ENCODE data around the gene CLPTM1L. TPM values are rescaled to one million over a fixed set of nuclear protein-coding genes. Genes with fewer than 3 reads are reported as not detected.

The CLPTM1L gene
- total RNA-seq, 4 donors from 2014 or later = 92.3 to 132 (median 108) TPM

GRCh38 chr5:1348986-1349245 is 4.0 kb upstream of the CLPTM1L start:
- TF ChIP-seq, protein P1, sequence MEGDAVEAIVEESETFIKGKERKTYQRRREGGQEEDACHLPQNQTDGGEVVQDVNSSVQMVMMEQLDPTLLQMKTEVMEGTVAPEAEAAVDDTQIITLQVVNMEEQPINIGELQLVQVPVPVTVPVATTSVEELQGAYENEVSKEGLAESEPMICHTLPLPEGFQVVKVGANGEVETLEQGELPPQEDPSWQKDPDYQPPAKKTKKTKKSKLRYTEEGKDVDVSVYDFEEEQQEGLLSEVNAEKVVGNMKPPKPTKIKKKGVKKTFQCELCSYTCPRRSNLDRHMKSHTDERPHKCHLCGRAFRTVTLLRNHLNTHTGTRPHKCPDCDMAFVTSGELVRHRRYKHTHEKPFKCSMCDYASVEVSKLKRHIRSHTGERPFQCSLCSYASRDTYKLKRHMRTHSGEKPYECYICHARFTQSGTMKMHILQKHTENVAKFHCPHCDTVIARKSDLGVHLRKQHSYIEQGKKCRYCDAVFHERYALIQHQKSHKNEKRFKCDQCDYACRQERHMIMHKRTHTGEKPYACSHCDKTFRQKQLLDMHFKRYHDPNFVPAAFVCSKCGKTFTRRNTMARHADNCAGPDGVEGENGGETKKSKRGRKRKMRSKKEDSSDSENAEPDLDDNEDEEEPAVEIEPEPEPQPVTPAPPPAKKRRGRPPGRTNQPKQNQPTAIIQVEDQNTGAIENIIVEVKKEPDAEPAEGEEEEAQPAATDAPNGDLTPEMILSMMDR (IDR thresholded peaks at IDR 0.05; ENCODE audit: low read depth) = no peak

DNA sequence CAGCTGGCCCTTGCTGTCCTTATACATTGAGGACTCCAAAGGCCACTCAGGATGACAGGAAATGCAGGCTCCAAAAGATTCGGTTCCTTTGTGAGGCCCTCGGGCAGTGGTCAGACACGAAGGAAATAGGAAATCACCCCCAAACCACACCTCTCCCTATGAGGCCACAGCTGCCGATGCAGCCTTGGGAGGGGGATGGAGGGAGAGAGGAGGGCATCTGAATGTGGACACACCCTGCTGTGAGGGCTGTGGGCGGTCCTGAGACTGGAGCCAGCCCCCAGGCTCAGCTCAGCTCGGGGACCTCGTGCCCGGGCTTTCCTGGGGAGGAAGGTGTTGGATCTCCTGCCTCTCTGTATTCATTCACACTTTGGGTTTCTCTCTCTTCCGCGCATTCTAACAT is 2.7 kb upstream of the CLPTM1L start:
- TF ChIP-seq, protein P1 (IDR thresholded peaks at IDR 0.05; ENCODE audit: low read depth) = no peak

GRCh38 chr5:1346627-1347440 is 1.9 kb upstream of the CLPTM1L start:
- TF ChIP-seq, protein P1 (IDR thresholded peaks at IDR 0.05; ENCODE audit: low read depth) = no peak

GRCh38 chr5:1345876-1346626 is 1.2 kb upstream of the CLPTM1L start:
- TF ChIP-seq, protein P1 (IDR thresholded peaks at IDR 0.05; ENCODE audit: low read depth) = no peak

DNA sequence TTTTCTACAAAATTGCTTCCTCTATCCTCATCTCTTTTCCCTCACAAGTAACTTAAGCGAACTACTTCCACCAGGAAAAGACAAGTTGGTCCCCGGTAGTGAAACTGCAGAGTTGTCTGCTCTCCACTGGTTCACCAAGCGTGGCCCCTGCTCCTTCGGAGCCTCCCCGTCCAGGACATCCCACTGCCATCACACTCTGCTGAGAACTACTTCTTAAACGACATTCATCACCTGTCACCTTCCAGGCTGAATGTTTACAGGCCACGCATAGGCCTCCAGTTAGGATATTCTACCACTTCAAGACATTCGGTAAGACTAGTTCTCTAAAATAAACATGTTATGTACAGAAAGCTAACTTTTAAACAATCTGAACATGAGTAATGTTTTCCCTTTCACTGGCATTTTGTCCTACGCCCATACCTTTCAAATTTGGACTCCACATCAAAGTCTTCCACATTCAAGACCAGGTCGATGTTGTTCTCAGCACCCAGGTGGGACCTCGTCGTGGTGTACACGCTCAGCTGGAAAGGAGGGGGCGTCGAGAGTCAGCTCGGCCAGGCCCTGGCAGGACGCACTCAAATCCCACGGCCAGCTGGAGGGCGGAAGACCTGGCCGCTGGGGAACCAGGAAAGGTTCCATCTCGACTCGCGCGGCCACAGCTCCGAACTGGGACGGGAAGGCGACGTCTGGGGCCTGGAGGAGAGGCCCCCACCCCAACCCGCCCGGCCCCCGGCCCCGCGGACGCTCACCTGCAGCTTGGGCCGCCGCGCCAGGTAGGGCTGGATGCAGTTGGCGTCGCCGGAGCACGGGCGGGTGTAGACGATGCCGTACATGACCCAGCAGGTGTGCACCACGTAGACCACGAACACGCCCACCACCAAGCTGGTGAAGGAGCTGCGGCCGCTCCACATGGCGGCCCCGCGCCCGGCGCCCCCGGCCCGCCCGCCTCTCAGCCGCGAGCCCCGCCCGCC is 683 bp downstream of the CLPTM1L start:
- TF ChIP-seq, protein P1 (IDR thresholded peaks at IDR 0.05; ENCODE audit: low read depth) = no peak

DNA sequence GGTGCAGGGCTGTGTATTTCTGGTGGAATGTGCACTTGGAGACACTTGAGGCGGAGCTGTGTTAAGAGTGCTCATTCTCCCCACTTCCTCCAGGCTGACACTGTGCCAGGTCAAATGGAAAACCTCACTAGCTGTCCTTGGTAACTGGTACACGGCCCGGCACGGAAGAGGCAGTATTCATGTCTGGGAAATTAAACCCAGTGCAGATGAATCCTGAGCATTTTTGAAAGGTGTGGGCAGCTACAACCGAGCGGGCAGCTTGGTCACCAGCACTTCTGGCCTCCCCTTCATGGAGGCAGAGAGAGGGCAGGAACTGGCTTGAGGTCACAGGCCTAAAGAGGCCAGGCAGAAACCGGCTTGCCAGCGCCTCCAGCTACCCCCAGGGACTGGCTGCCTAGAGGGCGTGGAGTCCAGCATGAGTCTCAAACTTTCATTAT is 1.6 kb downstream of the CLPTM1L start:
- TF ChIP-seq, protein P1 (IDR thresholded peaks at IDR 0.05; ENCODE audit: low read depth) = no peak
